K562 (cell line): ENCODE results near the gene HLA-DOB. TPM values are rescaled to one million over a fixed set of nuclear protein-coding genes. Genes with fewer than 3 reads are reported as not detected.

ENCODE experiments used
- ATF1 ChIP-seq, 2 experiments: fragments of 450-650 bp in 1 of 2; IDR thresholded peaks; 2 replicates each; pipeline ENCODE4 v1.6.1; 2016; ENCODE audit warnings: missing compliant biosample characterization in 1 of 2, missing genetic modification characterization in 1 of 2
- BRF1 ChIP-seq: IDR thresholded peaks from 3 replicates; pipeline ENCODE4 v1.6.1; 2011; ENCODE audit warnings: borderline replicate concordance, mild to moderate bottlenecking; ENCODE audit not compliant: insufficient read length; ENCODE audit errors: extremely low read depth
- ETV5 ChIP-seq: sonication (generic); formaldehyde crosslinking; IDR thresholded peaks from 2 replicates; pipeline ENCODE4 v1.4.0; 2020; ENCODE audit warnings: low read depth, mild to moderate bottlenecking, missing genetic modification reagents
- GATA2 ChIP-seq: sonication (generic); formaldehyde crosslinking; IDR thresholded peaks from 2 replicates; pipeline ENCODE4 v1.4.0; 2020; ENCODE audit warnings: mild to moderate bottlenecking, missing genetic modification reagents
- HBP1 ChIP-seq: fragments of 450-650 bp; formaldehyde crosslinking; IDR thresholded peaks from 2 replicates; pipeline ENCODE4 v1.4.0; 2022; ENCODE audit warnings: missing genetic modification characterization
- MAFG ChIP-seq: fragments of 450-650 bp; conservative IDR thresholded peaks from 2 replicates; pipeline ENCODE4 v1.6.1; 2016; ENCODE audit warnings: missing genetic modification characterization, missing compliant biosample characterization
- NFXL1 ChIP-seq: fragments of 450-650 bp; formaldehyde crosslinking; IDR thresholded peaks from 2 replicates; pipeline ENCODE4 v1.4.0; 2021; ENCODE audit warnings: mild to moderate bottlenecking
- PBX2 ChIP-seq, 2 experiments: IDR thresholded peaks in 1 of 2; conservative IDR thresholded peaks in 1 of 2; 2 replicates each; pipeline ENCODE4 v1.6.1; 2016; ENCODE audit warnings: low read depth in 2 of 2, mild to moderate bottlenecking in 1 of 2, missing compliant biosample characterization in 1 of 2, missing genetic modification characterization in 1 of 2, moderate library complexity in 1 of 2
- PCBP1 ChIP-seq: fragments of 200-400 bp; formaldehyde crosslinking; IDR thresholded peaks from 2 replicates; pipeline ENCODE4 v1.6.1; 2018; ENCODE audit warnings: mild to moderate bottlenecking, low read depth, low read length; ENCODE audit not compliant: poor library complexity, severe bottlenecking
- PKNOX1 ChIP-seq: fragments of 450-650 bp; IDR thresholded peaks from 2 replicates; pipeline ENCODE4 v1.6.1; 2016
- SAFB2 ChIP-seq: fragments of 200-400 bp; formaldehyde crosslinking; IDR thresholded peaks from 2 replicates; pipeline ENCODE4 v1.6.1; 2018; ENCODE audit warnings: borderline replicate concordance, low read length, low read depth, moderate library complexity; ENCODE audit not compliant: severe bottlenecking
- U2AF1 ChIP-seq: fragments of 200-400 bp; formaldehyde crosslinking; optimal IDR thresholded peaks from 2 replicates; pipeline ENCODE3; 2017; ENCODE audit warnings: mild to moderate bottlenecking, low read depth, low read length, moderate library complexity
- XRCC4 ChIP-seq: IDR thresholded peaks from one replicate; pipeline ENCODE4 v1.6.1; 2011; ENCODE audit not compliant: insufficient read depth, insufficient read length; ENCODE audit errors: extremely low read depth
- ZBTB2 ChIP-seq: fragments of 450-650 bp; IDR thresholded peaks from 2 replicates; pipeline ENCODE4 v1.6.1; 2016; ENCODE audit warnings: antibody characterized with exemption
- ZNF280A ChIP-seq: fragments of 450-650 bp; IDR thresholded peaks from 2 replicates; pipeline ENCODE4 v1.6.1; 2018; ENCODE audit warnings: mild to moderate bottlenecking, low read depth; ENCODE audit not compliant: partially characterized antibody
- ZNF316 ChIP-seq: fragments of 450-650 bp; IDR thresholded peaks from 2 replicates; pipeline ENCODE4 v1.6.1; 2016
- ZNF354B ChIP-seq: fragments of 250-450 bp; sonication (Bioruptor Pico); IDR thresholded peaks from 2 replicates; pipeline ENCODE4 v1.4.0; 2020
- ZNF778 ChIP-seq: fragments of 450-650 bp; formaldehyde crosslinking; IDR thresholded peaks from 2 replicates; pipeline ENCODE4 v1.4.0; 2020; ENCODE audit warnings: mild to moderate bottlenecking, moderate library complexity
- polyA plus RNA-seq, 8 experiments: library from polyadenylated mRNA; depleted of rRNA in 4 of 8; stranded (reverse) in 5 of 8; unstranded in 3 of 8; fragments of >200 nt; fragmentation: Nextera tagmentation in 2 of 8; fragmentation: Illumina TruSeq in 1 of 8; extraction: Ambion mirVana in 2 of 8; extraction: Trizol in 1 of 8; gene quantifications; 2 replicates each; pipeline versions ENCODE4 v1.2.1 to v1.2.3, GENCODE V29; 2011 to 2014; ENCODE audit warnings: inconsistent platforms in 1 of 8, missing spikeins in 1 of 8
- total RNA-seq, 7 experiments: library from RNA; depleted of rRNA in 6 of 7; stranded (reverse); fragments of >200 nt in 6 of 7; fragmentation: Illumina TruSeq in 2 of 7; extraction: Trizol in 2 of 7; gene quantifications; 2 replicates each; pipeline versions ENCODE4 v1.2.1 to v1.2.3, GENCODE V29; 2011 to 2021; ENCODE audit warnings: low replicate concordance in 1 of 7

The HLA-DOB gene
- total and polyA plus RNA-seq, 9 of the 15 experiments (the other 6 are each of a cell fraction or from before 2014, with no cell fraction given), result 1.2 to 4.0 (median 2.5) TPM

- TF ChIP-seq ZNF354B (no peak), BRF1 (no peak), NFXL1 (no peak), ZBTB2 (peak; percentile 39; the same call in 1 of the 2 replicates), ETV5 (no peak; the same call in 1 of the 2 replicates), ZNF778 (CRISPR knock-in tag) (no peak), PCBP1 (peak; percentile 41), XRCC4 (no peak), PKNOX1 (peak; percentile 70), ZNF280A (no peak), HBP1 (CRISPR knock-in tag) (no peak; the same call in 1 of the 2 replicates), PBX2 (CRISPR knock-in tag; IDR thresholded peaks at IDR 0.05; ENCODE audit: low read depth) (no peak), PBX2 (tag; conservative IDR thresholded peaks at IDR 0.05; ENCODE audit: low read depth) (no peak), U2AF1 (peak; percentile 73), MAFG (tag) (no peak), ATF1 (CRISPR knock-in tag; IDR thresholded peaks at IDR 0.05) (peak; percentile 75), ATF1 (tag; IDR thresholded peaks at IDR 0.05) (peak; percentile 99), GATA2 (CRISPR knock-in tag) (no peak; the same call in 1 of the 2 replicates), ZNF316 (no peak), SAFB2 (no peak)
These were observed 37.0 kb upstream of the HLA-DOB start, which contains the start of the genes PSMB9 and TAP1 (continued) for GRCh38 chr6:32853541-32854375.
